K562 (cell line): ENCODE results near the gene ANKS1B.

Source experiments
- FUS ChIP-seq: fragments of 200-400 bp; formaldehyde crosslinking; optimal IDR thresholded peaks from 2 replicates; pipeline ENCODE3; 2017; ENCODE audit warnings: low read depth, low read length
- RBFOX2 ChIP-seq: fragments of 200-400 bp; formaldehyde crosslinking; IDR thresholded peaks from 2 replicates; pipeline ENCODE4 v1.6.1; 2017; ENCODE audit warnings: low read depth, mild to moderate bottlenecking, low read length, moderate library complexity
- SAFB ChIP-seq: fragments of 200-400 bp; formaldehyde crosslinking; IDR thresholded peaks from 2 replicates; pipeline ENCODE4 v1.6.1; 2017; ENCODE audit warnings: low read depth, low read length, borderline replicate concordance
- TOE1 ChIP-seq, 2 experiments: fragments of 450-650 bp in 1 of 2; sonication (generic) in 1 of 2; formaldehyde crosslinking in 1 of 2; IDR thresholded peaks; 2 replicates each; pipeline versions ENCODE4 v1.7.1 to v1.8.0; 2016 to 2022; ENCODE audit warnings: borderline replicate concordance in 2 of 2, mild to moderate bottlenecking in 2 of 2, antibody characterized with exemption in 1 of 2, inconsistent platforms in 1 of 2, low read depth in 1 of 2, missing genetic modification reagents in 1 of 2, moderate library complexity in 1 of 2
- ZBTB40 ChIP-seq, 2 experiments: fragments of 450-650 bp in 1 of 2; sonication (generic) in 1 of 2; formaldehyde crosslinking in 1 of 2; IDR thresholded peaks; 2 replicates each; pipeline versions ENCODE4 v1.7.1 to v1.9.0; 2016 to 2022; ENCODE audit warnings: inconsistent platforms in 1 of 2, mild to moderate bottlenecking in 1 of 2, missing genetic modification reagents in 1 of 2
- ZFX ChIP-seq: sonication (generic); formaldehyde crosslinking; IDR thresholded peaks from 2 replicates; pipeline ENCODE4 v1.8.0; 2022; ENCODE audit warnings: mild to moderate bottlenecking, missing genetic modification reagents, moderate library complexity
- ZNF586 ChIP-seq: fragments of 450-650 bp; formaldehyde crosslinking; conservative IDR thresholded peaks from 2 replicates; pipeline ENCODE4 v1.4.0; 2020; ENCODE audit warnings: mild to moderate bottlenecking, moderate library complexity
- ZNF740 ChIP-seq, 3 experiments: fragments of 200-800 bp in 1 of 3; sonication (Bioruptor generic) in 1 of 3; sonication (generic) in 1 of 3; formaldehyde crosslinking in 1 of 3; IDR thresholded peaks; 2 replicates each; pipeline versions ENCODE4 v1.6.1 to v1.8.0; 2016 to 2022; ENCODE audit warnings: mild to moderate bottlenecking in 2 of 3, missing compliant biosample characterization in 2 of 3, missing genetic modification characterization in 2 of 3, missing genetic modification reagents in 1 of 3
- TF ChIP-seq, protein P1 (sequence below): fragments of 250-450 bp; sonication (Bioruptor Pico); IDR thresholded peaks from 2 replicates; pipeline ENCODE4 v1.8.0; 2021; ENCODE audit warnings: borderline replicate concordance, mild to moderate bottlenecking, moderate library complexity; ENCODE audit not compliant: poor library complexity, severe bottlenecking

GRCh38 chr12:99722690-99723486, 261.8 kb downstream of the ANKS1B start:
- TF ChIP-seq ZBTB40 (IDR thresholded peaks at IDR 0.05) (no peak), ZBTB40 (CRISPR knock-in tag; IDR thresholded peaks at IDR 0.05) (no peak), FUS (no peak), ZNF586 (no peak), ZNF740 (CRISPR knock-in tag; IDR thresholded peaks at IDR 0.05) (no peak), ZNF740 (tag; IDR thresholded peaks at IDR 0.05) (no peak), TOE1 (IDR thresholded peaks at IDR 0.05; ENCODE audit: borderline replicate concordance) (no peak), TOE1 (CRISPR knock-in tag; IDR thresholded peaks at IDR 0.05; ENCODE audit: borderline replicate concordance, low read depth) (no peak), ZFX (no peak), SAFB (no peak), RBFOX2 (no peak)
- TF ChIP-seq, protein P1, sequence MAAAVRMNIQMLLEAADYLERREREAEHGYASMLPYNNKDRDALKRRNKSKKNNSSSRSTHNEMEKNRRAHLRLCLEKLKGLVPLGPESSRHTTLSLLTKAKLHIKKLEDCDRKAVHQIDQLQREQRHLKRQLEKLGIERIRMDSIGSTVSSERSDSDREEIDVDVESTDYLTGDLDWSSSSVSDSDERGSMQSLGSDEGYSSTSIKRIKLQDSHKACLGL (CRISPR knock-in tag): no peak
